ENCODE measurements around the gene LHFPL2.

DNA sequence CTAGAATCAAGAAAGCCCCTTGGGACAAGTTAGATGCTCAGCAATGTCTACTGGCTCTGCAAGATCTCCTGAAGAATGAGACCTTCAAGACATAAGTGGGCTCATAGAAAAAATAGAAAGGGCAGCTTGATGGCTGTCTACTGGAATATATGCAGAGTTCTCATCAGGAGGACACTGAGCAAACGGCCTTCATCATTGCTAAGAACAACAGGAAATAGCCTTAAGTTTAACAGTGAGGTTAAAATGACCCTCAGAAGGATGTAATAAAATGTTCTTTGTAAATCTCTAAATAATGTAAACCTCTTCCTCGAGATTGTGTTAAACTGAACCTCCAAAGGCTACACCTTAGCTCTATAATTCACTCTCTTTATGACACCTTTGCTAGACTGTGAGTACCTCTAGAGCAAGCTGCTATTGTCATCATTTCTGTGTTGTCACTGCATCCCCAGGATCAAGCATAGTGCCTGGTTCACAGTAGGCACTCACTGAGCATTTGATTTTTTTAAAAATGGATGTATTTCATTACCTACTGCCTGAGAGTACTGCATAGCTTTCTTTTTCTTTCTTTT, 22.2 kb upstream of the LHFPL2 start:
- TF ChIP-seq GATA3 (IDR thresholded peaks at IDR 0.05; ENCODE audit: low read depth, low read length) (no peak), GATA2 (IDR thresholded peaks at IDR 0.05; ENCODE audit: low read depth, low read length) (no peak)

All from SH-SY5Y (cell line).